ENCODE measurements around the gene PCDHB15.

Gene PCDHB15

DNA sequence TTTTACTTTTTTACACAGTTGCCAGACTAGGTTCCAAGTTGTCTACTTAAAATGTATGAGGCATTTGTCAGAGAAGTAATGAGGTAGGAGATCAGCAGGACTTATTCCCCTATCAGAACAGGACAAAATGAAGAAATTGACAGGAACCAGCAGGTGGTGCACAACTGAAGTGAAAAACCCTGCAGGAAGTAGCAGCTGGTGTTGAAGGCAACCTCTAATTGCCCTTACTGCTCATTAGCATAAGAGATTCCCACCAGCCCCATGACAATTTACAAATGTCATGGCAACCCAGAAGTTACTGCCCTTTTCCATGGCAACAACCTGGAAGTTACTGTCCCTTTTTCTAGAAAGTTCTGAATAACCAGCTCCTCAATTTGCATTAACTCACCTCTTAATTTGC, 5.4 kb downstream of the PCDHB15 start:
- DNase-seq: no peak

DNA sequence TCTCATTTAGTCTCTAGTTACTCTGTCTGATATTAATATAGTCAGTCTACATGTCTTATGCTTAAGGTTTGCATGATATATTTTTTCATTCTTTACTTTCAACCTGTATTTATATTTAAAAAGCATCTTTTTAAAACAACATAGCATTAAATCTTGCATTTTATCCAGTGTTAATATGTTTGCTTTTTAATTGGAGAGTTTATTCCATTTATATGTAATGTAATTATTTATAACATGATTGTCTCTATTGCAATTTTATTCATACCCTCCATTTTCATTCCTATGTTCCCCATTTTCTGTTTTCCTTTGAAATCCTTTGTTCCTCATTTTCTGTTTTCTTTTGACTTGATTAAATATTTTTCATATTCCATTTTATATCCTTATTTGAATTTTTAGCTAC, 13.3 kb downstream of the PCDHB15 start:
- no peak for DNase-seq

DNA sequence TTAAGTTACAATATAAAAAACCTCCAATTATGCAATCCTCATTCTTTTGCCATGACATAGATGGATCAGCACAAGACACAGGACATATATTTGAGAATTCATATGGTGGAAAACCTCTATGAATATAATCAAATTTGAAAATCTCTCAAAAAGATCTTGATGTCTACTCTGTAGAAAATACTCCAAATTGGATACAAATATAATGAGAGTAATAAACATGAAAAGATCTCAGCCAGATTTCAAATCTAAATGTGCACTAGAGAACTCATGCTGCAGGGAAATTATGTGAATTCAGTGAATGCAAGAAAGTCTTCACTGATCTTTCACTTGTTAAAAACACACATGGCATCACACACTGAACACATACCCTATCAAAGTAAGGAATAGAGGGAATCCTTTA, 13.8 kb downstream of the PCDHB15 start:
- DNase-seq: no peak

DNA sequence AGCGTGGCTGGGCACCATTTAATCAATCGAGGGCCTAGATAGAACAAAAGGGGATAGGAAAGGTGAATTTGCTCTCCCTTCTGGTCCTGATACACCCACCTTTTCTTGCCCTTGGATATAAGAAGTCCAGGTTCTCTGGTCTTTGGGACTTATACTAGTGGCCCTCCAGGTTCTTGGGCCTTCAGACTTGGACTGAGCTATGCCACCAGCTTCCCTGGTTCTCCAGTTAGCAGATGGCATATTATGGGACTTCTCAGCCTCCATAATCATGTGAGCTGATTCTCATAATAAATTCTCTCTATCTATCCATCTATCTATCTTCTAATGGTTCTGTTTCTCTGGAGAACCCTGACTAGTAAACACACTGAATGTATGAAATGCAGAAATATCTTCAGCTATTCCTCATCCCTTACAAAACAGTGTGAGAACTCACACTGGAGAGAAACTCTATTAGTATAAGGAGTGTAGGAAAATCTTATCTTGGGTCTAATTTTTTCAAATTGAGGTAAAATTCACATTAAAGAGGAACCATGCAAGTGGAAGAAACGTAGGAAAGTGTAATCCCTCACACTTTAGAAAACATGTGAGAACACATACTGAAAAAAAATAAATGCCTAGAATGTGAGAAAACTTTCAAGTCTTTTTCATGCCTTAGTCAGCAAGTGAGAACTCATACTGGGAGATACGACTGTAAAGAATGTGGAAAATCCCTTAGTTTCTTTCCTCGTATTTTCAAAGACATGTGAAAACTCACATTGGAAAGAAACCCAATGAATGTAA, 15.5 kb downstream of the PCDHB15 start:
- no peak for DNase-seq

DNA sequence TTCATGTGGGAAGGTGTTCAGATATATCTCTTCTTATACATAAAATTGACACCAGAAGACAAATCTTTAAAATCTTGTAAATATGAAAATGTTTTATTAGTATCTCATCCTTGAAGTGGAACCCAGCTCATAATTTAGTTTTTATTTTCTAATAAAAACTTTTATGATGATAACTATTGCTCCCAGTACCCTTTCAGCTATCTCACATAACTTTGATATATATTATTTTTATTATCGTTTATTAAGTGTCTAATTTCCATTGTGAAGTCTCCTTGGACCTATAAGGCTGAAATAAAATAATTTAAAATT, 16.0 kb downstream of the PCDHB15 start:
- DNase-seq: no peak

DNA sequence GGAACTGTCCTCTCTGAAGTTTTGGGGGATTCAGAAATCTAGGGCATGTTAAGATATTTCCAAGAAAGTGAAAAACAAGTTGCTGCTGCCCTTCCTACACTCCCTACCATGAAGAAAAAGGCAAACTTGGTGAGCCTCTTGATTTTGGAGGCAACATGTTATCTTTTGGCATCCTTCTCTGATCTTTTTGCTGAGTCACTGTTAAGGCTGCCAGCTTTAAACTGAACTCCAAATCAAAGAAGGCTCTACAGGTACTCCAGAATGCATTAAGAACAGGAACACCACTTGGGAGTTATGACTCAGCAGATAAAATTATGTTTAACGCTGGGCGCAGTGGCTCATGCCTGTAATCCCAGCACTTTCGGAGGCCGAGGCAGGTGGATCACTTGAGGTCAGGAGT, 24.0 kb downstream of the PCDHB15 start:
- no peak for DNase-seq

DNA sequence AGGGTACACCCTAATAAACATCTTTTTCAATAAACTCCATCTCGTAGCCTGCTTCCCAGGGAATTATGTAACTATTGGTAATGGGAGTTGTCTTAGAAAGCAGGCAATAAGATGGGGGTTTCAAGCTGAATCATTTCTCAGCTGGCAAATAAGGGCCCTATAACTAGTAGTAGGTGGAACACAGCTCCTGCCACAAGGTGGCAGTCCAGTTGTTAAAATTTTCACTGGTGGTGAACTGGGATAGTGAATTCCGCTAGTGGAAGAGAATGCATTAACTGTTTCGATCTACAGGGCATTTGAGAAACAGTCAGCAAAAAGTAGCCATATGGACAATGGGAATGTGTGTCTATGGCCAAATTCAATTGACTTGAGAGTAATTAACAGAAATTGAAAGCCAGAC, 27.7 kb downstream of the PCDHB15 start:
- no peak for DNase-seq

DNA sequence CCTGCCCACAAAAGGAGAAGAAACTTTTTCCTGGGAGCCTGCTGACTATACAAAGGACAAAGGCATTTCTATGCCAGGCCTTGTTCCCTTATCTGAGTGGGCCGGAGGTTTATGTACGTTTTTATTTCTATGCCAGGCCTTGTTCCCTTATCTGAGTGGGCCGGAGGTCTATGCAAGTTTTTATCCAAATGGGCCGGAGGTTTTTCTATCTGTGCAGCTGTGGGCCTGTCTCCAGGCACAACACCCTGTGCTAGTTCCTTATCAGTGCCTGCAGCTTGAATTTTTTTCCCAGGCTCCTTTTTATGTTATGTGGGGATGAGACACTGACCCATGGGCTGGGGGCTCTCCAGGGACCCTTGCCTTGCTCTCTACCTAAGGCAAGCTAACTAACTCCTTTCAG, 53.2 kb downstream of the PCDHB15 start:
- no peak for DNase-seq
